HG02852 (cell line): ENCODE results near the gene TPST2.

Experiments used
- ATAC-seq: cut with Tn5 transposase; IDR thresholded peaks from one replicate; pipeline ENCODE4 v1.9.1; 2021; ENCODE audit warnings: mild to moderate bottlenecking, moderate library complexity; ENCODE audit not compliant: unreplicated experiment

TPST2 gene

DNA sequence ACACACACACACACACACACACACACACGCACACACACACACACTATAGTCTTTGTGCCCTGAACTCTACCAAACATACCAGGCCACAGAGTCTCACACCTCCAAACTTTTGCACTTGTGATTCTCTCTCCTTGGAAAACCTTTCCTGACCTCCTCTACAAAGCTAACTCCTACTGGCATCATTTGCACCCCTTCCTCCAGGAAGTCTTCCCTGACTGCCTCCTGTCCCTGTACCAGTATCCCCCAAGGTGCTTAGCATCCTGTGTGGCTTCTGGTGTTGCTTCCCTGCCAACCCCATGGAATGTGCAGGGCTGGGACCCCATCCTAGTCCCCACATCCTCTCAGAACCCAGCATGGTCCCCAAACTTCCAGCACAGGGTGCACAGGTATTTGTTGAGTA, 8.9 kb downstream of the TPST2 start:
- no peak for ATAC-seq

DNA sequence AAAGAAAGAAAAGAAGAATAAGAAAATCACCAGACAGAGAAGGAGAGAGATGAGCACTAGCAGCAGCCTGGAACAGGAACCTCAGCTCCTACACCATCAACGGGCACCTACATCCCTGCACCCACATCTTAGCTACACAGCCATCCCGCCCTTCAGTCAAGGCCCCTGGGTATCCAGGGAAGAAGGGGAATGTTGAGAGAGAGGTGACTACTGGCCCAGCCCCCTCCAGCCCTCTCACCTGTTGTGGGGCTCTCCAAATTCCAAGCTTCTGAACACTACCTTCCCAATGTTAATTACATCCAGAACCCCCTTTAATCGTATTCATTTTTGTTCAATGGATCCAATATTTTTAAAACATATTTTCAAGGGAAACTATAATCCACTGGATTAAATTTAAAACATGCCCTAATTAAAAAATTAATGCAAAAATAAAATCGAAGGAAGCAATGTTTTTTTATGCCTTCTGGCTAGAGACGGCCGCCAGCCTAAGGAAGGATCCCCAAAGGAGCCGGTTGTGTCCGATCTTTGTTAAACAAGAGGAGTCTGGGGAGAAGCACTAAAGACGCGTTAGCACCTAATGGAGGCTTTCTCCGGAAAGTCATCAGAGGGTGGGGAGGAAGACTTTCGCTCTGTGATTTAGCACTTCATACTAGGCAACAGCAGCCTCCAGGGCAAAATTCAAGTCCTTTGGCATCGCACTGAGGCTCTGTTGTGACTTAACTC, 9.5 kb downstream of the TPST2 start:
- no peak for ATAC-seq

DNA sequence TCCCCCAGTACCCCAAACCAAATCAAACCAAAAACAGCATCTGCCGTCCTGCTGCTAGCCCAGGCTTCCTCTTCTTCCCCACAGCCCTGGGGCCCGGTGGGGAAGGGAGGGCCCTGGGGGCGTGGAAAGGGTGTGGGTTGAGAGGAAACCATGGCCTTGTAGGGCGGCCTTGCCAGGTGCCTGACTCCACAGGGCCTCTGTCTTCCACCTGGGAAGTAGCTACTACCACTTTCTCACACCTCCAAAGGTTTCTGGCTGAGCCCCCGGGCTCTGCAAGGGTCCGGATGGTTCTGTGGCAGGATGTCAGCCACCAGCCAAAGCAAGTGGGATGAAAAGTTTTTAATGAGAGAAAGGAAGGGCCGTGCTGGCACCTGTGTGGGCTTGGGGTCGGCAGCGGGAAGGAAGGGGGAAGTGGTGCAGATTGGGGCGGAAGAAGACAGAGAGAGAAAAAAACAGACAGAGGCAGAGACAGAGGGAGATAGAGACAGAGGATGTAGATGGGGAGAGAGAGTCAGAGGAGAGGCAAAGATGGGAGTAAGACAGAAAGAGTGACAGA, 10.5 kb downstream of the TPST2 start:
- peak; percentile 74 for ATAC-seq

DNA sequence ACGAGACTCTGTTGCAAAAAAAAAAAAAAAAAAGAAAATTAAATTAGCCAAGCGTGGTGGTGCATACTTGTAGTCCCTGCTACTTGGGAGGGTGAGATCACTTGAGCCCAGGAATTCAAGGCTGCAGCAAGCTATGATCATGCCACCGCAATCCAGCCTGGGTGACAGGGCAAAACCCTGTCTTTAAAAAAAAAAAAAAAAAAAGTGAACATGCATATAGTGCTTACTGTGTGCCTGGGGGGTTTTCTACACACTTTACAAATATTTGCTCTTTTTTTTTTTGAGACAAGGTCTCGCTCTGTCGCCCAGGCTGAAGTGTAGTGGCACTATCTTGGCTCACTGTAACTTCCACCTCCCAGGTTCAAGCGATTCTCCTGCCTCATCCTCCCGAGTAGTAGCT, 12.9 kb downstream of the TPST2 start:
- no peak for ATAC-seq

DNA sequence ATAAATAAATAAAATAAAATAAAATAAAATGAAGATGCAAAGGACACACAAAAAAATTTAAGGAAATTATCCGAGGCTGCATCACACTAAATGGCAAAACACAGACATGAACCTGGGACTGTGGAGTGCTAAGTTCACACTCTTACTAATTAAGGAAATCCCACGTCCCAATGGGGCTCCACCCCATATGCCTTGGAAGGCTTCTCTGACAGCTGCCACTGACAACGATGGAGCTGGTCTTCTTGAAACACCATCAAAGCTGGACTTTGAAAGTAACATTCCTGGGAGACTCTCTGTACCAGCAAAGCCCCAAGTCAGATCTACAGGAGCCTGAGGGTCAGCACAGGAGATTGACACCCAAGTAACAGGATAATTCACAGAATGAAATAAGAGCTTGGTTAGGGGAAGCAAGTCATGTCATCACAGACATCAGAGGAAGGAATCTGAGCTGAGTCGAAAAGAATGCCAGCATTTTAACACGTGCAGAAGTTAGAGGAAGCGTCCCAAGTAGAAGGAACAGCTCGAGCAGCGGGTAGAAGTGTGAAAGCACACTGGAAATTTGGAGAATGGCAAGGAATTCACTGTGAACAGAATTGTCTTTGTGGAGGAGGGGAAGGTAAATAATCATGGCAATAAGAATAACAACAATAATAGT, 13.8 kb downstream of the TPST2 start:
- ATAC-seq = no peak

DNA sequence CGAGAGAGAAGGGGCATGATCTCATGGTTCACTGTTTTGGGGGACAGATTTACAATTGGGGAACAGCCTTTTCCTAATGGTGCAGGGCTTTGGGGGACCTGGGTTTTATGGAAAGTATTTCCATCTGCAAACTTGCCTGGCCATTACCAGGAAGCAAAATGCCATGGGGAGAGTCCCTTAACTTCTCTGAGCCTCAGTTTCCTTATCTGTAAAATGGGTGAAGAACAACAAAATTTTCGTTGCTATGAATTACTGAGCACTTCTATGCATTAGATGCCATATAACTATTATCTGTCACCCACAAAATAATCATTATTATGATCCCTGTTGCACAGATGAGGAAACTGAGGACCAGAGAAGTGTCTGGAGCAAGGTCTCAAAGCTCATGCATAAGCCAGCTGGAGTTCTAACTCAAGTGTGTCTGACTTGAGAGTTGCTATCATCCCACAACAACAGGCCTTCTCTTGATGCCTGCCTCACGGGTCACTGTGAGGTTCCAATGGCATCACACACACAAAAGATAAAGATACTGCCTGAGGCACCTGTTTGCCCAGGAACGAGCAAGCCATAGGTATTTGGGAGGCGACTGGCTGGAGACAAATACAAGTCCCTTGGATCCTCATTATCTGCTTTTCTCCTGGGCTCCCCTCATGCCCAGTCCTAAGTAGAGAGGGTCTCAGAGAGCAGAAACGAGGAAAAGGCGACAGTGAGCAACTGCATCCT, 15.8 kb downstream of the TPST2 start:
- ATAC-seq = no peak

DNA sequence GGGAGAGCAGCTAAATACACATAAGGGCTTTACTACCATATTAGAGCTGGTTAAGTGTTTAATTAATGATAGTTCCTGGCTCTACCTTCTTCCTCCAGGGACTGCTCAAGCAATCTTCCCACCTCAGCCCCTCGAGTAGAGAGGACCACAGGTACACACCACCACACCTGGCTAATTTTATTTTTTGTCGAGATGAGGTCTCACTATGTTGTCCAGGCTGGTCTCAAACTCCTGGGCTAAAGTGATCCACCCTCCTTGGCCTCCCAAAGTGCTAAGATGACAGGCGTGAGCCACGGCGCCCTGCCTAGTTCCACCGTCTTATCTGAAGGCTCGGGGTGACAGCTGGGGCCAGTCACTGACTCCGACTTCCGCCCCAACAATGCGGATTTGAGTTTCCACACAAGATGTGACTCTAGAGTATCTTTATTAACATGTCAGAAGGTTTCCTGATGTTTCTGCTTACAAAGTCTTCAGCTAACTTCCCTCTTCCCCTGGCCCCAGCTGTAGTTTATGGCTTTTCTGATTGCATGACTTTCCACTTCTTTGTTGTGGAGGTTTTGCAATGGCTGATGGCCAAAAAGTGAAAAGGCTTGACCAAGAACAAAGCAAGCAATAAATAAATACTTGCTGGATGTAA, 16.8 kb downstream of the TPST2 start:
- no peak for ATAC-seq

DNA sequence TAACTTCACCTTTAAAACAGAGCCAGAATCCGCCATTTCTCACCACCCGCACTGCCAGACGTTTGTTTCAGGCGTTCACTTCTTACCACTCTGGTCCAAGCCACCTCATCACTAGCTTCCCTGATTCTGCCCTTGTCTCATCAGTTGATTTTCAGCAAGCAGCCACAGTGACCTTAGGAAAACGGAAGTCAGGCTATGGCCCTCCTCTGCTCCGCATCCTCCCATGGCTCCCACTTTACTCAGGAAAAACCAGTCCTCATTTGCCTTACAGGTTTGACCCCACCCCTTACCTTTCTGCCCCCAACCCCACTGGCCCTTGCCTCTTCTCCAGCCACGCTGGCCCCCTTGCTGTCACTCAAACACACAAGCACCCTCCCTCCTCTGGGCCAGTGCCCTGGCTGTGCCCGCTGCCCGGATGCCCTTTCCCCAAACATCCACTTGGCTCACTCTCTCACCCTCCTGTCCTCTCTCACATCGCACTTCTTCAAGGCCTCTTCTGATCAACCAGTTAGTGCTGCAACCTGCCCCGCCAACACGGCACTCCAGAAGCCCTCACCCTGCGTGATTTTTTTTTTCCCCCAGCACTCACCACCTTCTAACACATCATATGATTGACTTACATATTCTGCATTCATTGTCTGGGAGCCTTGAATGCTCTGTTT, 18.9 kb downstream of the TPST2 start:
- ATAC-seq = no peak

DNA sequence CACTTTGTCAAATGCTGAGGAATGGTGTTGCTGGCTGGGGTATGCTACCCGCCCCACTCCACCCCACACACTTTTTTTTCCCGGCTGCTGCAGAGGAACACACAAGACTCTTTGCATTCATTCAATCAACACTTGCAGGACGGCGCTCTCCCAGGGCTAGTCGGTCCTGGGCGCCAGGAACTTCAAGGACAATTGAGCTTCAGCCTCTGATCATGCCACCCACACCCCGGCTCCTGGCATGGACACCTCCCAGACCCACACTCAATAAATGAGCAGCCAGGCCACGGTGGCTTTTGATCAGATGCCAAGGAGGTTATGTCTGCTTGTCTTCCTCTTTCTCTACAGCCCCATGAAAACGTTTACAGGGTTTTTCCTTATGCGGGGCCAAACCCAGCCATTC, 19.8 kb downstream of the TPST2 start:
- ATAC-seq = no peak

DNA sequence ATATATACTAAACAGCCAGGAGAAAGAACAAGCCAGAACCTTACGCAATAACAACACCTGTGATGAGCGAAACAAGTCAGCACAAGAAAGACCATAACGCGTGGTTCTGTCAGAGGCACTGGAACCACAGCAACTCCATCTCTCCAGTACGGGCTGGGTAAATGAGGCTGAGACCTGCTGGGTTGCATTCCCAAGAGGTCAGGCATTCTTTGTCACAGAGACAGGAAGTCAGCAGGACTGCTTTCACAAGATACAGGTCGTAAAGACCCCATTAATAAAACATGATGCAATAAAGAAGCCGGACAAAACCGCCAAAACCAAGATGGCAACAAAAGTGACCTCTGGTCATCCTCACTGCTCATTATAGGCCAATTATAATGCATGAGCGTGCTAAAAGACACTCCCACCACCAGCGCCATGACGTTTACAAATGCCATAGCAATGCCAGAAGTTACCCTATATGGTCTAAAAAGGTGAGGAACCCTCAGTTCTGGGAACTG, 21.7 kb downstream of the TPST2 start:
- no peak for ATAC-seq

DNA sequence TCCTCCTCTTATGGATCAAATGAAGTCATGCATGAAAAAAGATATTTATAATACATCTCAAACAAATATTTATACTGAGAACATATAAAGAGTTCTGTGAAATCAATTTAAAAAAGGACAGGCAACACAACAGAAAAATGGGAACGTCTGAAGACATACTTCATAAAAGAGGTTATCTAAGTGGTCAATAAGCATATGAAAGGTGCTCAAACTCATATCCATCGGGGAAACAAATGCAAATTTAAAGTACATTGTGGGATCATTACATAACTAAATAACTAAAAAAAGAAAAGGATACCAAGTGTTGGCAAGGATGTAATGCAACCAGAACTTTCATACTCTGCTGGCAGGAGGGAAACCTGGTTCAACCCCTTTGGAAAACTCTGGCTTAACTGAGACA, 22.3 kb downstream of the TPST2 start:
- ATAC-seq = no peak

DNA sequence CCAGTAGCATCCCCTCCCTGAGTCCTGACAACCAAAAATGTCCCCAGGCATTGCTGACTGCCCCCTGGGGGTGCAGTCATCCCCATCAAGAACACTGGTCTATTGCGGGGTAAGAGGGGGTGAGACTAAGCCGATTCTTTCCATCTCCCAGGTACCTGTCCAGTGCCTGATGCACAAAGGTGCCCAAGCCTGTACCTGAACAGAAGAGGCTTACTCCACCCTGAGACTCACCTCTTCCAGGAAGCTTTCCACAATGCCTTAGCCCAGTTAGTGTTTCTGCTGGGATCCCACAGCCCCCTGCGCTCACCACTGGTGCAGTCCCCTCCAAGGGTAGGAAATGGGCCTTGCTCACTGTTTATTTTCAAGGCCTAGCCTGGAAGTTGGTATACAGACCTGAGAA, 22.9 kb downstream of the TPST2 start:
- no peak for ATAC-seq

DNA sequence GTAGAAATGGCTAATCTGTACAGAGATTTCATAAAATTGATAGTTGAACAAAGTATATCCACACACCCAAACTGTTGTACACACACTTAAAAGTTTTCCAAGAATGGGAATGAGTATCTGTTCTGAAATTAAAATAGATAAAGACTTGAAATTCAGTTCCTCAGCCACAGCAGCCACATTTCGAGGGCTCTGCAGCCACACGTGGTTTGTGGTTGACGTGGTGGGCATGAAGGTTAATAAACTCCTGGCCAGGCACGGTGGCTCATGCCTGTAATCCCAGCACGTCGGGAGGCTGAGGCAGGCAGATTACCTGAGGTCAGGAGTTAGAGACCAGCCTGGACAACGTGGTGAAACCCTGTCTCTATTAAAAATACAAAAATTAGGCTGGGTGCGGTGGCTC, 24.0 kb downstream of the TPST2 start:
- ATAC-seq = no peak

DNA sequence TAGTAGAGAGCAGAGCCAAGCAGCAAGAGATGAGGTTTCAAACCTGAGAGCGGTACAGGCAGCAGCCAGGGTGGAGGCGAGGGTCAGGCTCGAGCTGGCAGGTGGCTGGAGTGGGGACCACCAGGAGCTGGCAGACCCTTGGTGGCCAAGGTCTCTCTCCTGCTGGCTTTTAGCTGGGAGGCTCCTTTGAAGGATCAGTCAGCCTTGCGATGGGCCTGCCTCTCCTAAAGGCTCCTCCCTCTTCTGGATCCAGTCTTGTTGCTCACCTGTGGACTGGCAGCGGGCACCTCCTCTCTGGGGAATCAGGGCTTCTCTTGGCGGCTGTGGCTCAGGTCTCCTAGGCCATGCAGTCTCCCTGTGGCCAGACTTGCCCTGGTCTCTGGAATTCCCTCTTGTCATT, 24.8 kb downstream of the TPST2 start:
- ATAC-seq = no peak

DNA sequence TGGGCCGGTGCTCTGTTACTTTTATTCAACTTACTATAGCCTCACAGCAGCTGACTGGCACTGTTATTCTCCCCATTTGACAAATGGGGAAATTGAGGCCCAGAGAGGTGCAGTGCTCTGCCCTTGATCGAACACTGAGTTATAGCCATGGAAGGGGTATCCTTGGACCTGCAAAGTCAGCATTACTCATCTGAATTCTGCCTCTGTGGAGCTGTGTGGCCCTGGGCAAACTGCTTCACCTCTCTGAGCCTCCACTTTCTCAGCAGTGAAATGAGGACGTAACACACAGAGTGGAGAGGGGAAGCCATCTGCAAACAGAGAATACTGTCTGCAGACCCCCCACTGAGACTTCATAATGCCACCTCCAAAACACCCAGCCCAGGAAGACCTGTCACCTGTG, 25.3 kb downstream of the TPST2 start:
- no peak for ATAC-seq

DNA sequence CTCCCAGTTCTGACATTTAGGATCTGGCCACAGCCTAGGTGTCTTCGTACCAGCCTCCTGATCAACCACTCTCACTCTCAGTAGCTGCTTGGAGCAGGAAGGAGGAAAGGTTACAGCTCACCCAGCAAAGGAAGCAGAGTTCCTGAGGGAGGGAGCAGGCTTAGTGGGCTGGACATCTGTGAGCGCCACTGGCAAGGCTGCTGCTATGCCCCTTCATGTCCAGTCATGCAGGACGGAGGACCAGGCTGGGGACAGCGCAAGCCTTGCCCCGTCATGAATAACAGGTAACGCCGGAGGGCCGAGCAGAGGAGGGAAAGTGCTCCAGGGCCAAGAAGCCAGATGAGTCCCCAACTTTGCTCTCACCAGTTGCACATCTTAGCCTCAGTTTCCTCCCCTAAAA, 25.8 kb downstream of the TPST2 start:
- no peak for ATAC-seq

DNA sequence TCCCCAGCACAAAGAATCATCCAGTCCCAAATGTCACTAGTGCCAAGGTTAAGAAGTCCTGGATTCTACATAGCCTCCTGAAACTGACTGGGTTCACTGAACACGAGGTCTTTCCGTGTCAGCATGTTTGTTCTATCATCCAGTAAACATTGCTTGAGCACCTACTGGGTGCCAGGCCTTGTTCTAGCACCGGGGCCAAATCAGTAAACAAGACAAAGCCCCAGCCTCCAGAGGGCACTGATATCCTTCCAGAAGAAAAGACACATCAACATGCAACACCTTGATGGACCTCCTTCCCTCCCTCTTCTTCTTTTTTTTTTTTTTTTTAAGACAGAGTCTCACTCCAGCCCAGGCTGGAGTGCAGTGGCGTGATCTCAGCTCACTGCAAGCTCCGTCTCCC, 26.9 kb downstream of the TPST2 start:
- no peak for ATAC-seq

DNA sequence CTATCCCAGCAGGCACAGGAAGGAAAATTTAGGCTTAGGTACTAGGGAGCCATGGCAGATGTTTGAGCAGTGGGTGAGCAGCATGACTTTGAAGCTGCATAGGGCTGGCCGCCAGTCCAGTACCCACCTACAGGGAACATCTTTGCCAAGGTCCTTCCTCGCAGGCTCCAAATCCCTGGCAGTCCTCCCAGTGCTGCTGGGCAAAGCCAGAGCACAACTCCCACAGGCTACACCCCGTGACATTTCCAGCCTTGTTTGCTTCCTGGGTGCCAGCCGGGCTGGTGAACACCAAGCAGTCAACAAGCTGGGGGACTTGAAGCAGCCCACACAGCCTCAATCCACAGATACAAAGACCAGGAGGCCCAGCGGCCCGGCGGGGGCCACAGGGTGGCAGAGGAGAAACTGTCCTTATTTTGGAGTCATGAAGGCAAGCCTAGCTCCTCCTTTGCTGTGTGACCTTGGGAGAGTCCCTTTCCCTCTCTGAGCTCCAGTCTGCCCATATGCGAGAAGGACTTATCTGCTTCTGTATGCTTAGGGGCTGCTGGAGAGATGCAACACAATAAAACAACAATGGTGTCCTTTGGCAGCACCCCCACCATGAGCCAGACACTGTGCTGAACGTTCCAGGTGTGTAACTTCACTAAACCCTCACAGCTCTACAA, 28.0 kb downstream of the TPST2 start:
- no peak for ATAC-seq

DNA sequence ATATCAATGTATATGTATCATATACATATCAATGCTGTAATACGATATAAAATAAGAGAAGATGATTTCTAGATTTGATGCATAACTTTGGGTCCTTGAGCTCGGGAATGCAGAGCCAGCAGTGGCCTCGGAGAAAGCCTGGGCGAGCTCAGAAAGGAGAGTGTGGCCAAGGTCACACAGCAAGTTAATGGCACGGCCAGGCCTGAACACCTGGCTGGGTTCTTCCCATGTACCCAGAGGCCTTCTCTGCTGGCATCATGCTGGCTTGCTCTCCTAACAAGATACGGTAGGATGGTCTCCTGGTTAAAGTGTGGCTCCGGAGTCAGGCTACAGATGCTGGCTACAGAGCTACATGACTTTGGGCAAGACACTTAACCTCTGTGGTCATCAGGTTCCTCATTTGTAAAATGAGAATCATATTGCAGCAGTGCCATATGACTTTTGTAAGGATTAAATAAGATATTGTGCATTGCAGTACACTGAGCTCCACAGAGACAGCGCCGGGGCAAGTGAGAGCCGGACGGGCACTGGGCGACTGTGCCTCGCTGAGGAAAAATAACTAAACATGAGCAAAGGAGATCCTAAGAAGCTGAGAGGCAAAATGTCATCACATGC, 29.9 kb downstream of the TPST2 start:
- no peak for ATAC-seq
